H1 (cell line): ENCODE measurements around the gene PRR5. TPM values are rescaled to one million over a fixed set of nuclear protein-coding genes. Genes with fewer than 3 reads are reported as not detected.

ENCODE experiments used
- BCL11A ChIP-seq, 2 experiments: IDR thresholded peaks; one replicate each; pipeline ENCODE4 v1.6.1; 2011; ENCODE audit warnings: low read depth in 2 of 2, low read length in 2 of 2, mild to moderate bottlenecking in 2 of 2
- RXRA ChIP-seq: IDR thresholded peaks from 2 replicates; pipeline ENCODE4 v1.6.1; 2011; ENCODE audit warnings: low read depth, mild to moderate bottlenecking, low read length, moderate library complexity; ENCODE audit not compliant: insufficient read depth
- SIRT6 ChIP-seq: IDR thresholded peaks from one replicate; pipeline ENCODE4 v1.7.1; 2012; ENCODE audit warnings: low read length, inconsistent platforms
- SP1 ChIP-seq: IDR thresholded peaks from 2 replicates; pipeline ENCODE4 v1.6.1; 2011; ENCODE audit warnings: low read depth, low read length
- TAF7 ChIP-seq: optimal IDR thresholded peaks from 2 replicates; pipeline ENCODE3; 2011; ENCODE audit warnings: low read depth, mild to moderate bottlenecking, inconsistent platforms, low read length, moderate library complexity, borderline replicate concordance
- polyA plus RNA-seq, 7 experiments: library from polyadenylated mRNA; depleted of rRNA in 3 of 7; stranded (reverse) in 5 of 7; unstranded in 2 of 7; fragments of >200 nt in 5 of 7; fragments of 200-250 nt in 2 of 7; gene quantifications; 1 replicate in 5 of 7; 2 replicates in 1 of 7; 4 replicates in 1 of 7; pipeline versions ENCODE4 v1.2.1 to v1.2.3, GENCODE V29; 2011 to 2013; ENCODE audit warnings: missing spikeins in 2 of 7, mixed read lengths in 2 of 7
- total RNA-seq: library from RNA; stranded (reverse); fragmentation: NEBNext Ultra II Directional; extraction: Animal tissue kit (Norgen Biotek cat#: 25700); gene quantifications from 2 replicates; pipeline ENCODE4 v1.2.1, GENCODE V29; 2021

PRR5 gene
- total and polyA plus RNA-seq, 2 of the 8 experiments (the other 6 are each of a cell fraction or from before 2014, with no cell fraction given) = 16.5 to 25.7 TPM

- TF ChIP-seq BCL11A (IDR thresholded peaks at IDR 0.05; ENCODE audit: low read depth in 2 of 2, low read length in 2 of 2) (no peak), TAF7 (no peak), SIRT6 (no peak), SP1 (no peak), RXRA (no peak)
- TF ChIP-seq, all 59 proteins: peak for 0
Measured at GRCh38 chr22:44775862-44776261, 73.9 kb downstream of the PRR5 start (continued).
